RPMI8226 (cell line): Measurements from ENCODE around the gene CLPTM1L.
"Not testable (repeated sequence)": the region's sequence is repeated elsewhere in the genome, so short reads cannot be mapped to it uniquely, and the experiment has no call there.

Experiments
- DNase-seq: peaks from one replicate; pipeline ENCODE4 v3.0.0-alpha.2; 2015

Gene CLPTM1L

DNA sequence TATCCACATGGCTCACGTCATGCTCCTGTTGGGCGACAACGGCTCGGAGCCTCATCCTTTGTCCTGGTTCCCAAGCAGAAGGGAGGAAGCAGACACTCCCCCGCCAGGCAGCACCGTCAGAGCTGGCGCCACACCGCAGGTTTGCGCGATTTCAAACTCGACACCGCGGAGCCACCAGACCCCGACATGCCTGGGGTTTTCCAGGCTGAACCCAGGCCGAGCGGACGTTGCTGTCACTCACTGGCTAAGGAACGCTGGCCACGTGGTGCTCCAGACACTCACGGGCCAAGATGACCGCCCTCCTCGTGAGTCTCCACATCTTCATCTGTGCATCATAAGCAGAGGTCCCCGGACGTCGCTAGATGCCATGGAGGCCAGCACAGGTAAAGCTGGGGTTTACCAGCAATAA, 59.0 kb downstream of the CLPTM1L start:
- DNase-seq: no peak

DNA sequence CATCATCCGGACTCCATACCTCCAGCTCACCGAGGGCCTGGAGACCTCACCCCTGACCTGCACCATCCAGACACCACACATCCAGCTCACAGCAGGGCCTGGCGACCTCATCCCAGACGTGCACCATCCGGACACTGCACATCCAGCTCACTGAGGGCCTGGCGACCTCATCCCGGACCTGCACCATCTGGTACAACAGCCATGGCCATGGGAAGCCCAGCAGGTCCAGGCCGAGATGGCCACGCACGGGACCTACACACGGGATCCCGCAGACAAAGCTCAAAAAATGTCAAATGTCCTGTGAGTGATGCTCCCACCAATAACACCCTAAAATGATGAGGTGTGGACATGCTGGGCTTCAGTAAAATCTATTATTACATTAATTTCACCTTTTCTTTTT, 59.8 kb downstream of the CLPTM1L start:
- no peak for DNase-seq

DNA sequence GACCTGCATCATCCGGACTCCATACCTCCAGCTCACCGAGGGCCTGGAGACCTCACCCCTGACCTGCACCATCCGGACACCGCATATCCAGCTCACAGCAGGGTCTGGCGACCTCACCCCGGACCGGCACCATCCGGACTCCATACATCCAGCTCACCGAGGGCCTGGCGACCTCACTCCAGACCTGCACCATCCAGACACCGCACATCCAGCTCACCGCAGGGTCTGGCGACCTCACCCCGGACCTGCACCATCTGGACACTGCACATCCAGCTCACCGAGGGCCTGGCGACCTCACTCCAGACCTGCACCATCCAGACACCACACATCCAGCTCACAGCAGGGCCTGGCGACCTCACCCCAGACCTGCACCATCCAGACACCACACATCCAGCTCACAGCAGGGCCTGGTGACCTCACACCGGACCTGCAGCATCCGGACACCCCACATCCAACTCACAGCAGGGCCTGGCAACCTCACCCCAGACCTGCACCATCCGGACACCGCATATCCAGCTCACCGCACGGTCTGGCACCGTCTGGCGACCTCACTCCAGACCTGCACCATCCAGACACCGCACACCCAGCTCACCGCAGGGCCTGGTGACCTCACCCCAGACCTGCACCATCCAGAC, 60.4 kb downstream of the CLPTM1L start:
- not testable (repeated sequence) for DNase-seq

DNA sequence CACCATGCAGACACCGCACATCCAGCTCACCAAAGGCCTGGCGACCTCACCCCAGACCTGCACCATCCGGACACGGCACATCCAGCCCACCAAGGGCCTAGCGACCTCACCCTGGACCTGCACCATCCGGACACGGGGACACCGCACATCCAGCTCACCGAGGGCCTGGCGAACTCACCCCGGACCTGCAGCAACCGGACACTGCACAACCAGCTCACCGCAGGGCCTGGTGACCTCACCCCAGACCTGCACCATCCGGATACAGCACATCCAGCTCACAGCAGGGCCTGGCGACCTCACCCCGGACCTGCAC, 61.2 kb downstream of the CLPTM1L start:
- DNase-seq: not testable (repeated sequence)

DNA sequence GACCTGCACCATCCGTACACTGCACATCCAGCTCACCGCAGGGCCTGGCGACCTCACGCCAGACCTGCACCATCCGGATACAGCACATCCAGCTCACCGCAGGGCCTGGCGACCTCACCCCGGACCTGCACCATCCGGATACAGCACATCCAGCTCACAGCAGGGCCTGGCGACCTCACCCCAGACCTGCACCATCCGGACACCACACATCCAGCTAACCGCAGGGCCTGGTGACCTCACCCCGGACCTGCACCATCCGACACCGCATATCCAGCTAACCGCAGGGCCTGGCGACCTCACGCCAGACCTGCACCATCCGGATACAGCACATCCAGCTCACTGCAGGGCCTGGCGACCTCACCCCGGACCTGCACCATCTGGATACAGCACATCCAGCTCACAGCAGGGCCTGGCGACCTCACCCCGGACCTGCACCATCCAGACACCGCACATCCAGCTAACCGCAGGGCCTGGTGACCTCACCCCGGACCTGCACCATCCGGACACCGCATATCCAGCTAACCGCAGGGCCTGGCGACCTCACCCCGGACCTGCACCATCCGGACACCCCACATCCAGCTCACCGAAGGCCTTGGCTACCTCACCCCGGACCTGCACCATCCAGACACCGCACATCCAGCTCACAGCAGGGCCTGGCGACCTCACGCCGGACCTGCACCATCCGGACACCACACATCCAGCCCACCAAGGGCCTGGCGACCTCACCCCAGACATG, 61.7 kb downstream of the CLPTM1L start:
- DNase-seq: not testable (repeated sequence)

DNA sequence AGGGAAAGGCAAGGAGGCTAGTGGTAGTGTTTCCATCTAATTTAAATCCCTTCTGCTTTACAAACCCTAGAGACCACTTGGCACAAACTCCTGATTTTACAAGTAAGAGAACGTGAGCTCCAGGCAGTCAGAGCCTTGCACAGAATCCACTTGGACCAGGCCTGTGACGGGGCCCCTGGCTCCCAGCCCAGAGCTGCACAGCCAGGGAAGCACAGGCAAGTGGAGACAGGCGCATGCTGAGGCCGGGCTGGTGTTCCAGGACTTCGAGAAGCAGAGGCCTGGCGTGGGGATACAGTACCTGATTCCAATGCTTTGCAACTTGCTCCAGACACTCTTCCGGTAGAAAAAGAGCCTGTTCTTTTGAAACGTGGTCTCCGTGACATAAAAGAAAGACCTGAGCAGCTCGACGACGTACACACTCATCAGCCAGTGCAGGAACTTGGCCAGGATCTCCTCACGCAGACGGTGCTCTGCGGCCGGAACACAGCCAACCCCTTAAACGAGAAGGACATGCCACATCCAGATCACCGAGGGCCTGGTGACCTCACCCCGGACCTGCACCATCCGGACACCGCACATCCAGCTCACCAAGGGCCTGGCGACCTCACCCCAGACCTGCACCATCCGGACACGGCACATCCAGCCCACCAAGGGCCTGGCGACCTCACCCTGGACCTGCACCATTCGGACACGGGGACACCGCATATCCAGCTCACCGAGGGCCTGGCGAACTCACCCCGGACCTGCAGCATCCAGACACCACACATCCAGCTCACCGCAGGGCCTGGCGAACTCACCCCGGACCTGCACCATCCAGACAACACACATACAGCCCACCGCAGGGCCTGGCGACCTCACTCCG, 62.5 kb downstream of the CLPTM1L start:
- no peak for DNase-seq

DNA sequence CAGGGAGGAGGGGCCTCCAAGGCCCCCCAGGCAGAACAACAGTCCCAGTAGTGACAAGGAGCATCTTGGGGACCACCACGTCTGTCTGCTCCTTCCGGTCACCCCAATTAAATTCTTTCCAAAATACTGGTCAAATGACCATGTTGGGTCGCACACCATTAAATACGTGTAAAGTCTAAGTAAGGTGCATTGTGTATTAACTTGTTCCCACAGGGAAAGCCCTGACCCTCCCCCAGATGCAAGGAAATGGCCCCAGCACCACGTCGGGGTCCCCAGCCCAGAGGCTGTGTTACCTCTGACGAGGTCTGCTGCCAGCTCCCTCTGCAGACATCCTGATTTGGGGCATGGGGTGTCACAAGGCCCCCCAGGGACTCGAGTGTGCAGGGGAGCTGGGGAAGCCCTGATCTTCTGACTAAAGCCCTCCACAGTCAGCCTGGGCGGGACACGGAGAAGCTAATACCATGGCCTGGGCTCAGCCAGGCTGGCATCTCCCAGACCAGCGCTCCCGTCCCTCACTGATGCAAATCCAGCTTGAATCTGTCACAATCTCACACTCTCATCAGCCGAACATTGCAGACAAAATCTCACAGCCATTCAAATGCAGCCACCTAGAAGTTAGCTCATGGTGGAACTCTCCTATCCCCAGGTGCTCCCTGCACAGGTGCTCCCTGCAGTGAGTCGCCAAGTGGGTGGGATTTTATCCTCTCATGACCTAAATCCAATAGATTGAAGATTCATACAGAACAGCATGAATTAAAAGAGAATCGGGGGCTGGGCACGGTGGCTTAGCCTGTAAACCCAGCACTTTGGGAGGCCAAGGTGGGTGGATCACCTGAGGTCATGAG, 63.6 kb downstream of the CLPTM1L start:
- no peak for DNase-seq

DNA sequence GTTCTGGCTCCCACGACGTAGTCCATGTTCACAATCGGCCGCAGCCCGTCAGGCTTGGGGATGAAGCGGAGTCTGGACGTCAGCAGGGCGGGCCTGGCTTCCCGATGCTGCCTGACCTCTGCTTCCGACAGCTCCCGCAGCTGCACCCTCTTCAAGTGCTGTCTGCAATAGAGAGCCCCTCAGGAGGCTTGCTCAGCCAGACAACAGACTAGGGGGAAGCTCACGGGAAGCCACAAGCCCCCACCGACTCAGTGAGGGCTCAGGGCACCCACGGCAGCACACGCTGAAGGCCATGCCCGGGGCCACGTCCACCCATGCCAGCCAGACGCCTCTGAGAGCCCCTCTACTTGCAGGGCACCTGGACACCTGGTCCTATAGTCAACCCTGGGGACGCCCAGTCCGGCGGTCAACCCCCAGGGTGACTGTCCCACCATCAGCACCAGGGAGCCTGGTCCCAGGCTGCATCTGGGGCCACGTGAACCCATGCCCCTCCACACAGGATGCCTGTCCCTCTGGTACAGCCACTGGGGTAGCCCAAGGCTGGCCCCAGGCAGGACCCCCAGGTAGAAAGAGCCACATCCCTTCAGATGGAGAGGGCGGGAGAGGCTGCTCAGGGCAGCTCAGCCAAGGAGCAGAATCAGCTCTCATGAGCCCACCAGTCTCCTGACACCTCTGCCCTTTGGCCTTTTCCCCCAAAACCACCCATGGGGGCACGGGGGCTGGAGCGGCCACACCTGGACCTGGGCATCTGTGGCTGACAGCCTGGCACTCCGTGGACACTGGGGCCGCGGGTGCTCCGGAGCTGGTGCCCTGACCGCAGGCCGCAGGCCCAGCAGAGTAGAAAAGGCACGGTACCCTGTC, 64.5 kb downstream of the CLPTM1L start:
- DNase-seq: no peak

DNA sequence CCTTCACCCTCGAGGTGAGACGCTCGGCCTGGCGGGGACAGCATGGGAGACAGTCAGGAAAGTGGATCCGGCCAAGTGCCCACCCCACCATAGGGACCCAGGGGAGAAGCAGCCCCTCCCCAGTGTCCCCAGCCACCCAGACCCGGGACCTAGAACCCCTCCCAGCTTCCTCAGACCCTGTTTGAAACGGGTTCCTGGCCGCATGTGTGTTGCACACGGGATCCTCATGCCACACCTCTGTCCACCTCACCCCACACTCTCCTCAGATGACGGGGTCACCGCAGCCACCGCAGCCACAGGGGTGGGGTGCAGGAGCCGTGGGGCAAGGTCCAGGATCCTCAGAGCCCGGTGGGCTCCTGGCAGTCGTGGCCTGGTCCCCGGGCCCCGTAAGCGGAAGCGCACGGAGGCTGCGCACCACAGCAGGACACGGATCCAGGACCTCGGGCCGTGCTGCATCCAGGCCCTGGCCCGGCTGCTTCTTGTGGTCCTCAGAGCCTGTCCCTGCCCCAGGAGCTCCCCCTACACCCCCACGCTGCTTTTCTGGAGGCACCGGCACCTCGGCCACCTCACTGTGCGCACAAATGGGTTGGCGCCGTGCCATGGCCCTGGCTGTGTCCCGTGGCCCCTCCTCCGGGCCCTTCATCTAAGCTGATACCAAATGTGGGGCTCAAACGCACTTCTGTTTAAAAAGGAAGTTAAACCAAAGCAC, 65.3 kb downstream of the CLPTM1L start:
- no peak for DNase-seq

DNA sequence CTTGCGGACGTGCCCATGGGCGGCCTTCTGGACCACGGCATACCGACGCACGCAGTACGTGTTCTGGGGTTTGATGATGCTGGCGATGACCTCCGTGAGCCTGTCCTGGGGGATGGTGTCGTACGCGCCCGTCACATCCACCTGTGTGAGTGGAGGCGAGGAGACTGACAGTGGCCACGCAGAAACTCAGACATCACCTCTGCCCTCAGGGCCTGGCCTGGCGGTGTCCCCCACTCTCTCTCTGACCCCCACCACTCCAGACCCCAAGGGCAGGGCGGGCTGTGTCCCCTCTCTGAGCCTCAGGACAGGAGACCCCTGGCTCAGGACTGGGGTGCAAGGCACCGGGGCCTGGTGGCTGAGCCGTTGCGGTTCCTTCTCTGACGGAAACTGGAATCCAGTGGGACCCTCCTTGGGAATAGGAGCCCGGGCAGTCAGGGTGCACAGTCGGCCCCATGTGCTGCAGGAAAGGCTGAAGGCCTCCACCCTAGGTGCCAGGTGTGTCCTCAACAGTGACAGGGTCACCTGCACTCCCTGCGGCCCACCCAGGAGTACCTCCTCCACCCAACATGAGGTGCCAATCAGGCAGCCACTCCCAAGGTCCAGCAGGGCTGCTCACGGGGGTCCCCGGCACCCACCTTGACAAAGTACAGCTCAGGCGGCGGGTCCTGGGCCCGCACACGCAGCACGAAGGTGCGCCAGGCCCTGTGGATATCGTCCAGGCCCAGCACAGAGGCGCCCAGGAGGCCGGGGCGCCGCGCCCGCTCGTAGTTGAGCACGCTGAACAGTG, 66.0 kb downstream of the CLPTM1L start:
- no peak for DNase-seq

DNA sequence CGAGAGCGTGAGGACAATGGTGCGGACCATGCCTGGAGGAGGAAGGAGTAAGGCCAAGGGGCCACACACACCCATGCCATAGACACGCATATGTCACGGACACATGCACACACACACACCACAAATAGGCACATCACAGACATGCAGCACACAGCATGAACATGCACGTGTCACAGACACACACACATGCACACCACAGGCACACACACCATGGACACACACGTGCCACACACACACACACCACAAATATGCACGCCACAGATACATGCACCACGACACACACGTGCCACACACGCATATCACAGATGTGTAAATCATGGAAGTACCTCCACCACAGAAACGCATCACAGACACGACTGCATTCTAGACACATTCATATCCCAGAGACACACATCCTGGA, 66.7 kb downstream of the CLPTM1L start:
- DNase-seq: no peak

DNA sequence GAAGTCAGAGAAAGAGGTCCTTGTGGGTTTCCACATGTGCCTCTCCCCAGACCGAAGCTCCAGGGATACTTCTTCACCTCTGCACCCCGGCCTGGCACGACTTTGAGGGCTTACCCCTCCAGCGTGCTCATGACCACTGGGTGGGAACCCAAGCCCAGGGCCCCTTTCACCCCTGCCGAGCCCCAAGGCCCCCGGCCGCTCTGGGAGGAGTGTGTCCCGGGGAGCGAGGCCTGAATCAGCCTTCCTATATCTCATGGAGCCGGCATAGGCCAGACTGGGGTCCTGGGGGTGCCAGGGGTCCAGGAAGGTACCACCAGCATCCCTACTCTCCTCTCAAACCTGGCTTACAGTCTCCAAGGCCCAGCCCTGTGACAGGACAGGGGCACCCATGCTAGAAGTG, 67.1 kb downstream of the CLPTM1L start:
- DNase-seq: no peak

DNA sequence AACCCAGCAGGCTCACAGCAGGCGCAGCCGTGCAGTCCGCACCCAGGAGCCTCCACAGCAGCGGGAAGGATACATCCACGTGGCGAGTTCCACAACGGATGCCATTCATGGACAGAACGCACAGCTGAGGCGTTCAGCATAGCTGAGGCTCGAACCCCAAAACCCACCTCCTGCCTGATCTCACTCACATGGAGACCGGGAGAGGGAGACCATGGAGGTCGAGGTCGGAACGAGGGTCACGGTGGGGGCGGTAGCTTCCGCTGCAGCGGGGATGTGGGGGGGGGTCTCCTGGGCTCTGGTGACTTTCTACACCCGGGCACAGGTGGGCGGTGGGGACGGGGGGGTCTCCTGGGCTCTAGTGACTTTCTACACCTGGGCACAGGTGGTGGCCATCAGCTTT, 67.6 kb downstream of the CLPTM1L start:
- no peak for DNase-seq

DNA sequence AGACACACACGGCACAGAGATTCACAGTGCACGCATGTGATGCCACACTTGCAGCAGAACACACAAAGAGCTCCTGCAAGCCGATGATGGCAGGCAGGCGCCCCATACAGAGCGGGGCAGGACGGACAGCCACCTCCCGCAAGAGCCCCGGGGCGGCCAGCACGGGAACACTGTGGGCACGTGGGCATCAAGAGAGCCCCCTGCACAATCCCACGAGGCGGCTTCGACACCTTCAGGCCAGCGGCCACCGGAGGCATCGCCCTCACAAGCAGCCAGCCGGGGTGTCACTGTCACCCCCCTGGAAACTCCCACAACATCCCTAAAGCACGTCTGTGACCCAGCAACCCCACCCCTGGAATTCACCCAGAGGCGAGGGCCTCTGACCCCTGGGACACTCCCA, 68.0 kb downstream of the CLPTM1L start:
- DNase-seq: no peak

DNA sequence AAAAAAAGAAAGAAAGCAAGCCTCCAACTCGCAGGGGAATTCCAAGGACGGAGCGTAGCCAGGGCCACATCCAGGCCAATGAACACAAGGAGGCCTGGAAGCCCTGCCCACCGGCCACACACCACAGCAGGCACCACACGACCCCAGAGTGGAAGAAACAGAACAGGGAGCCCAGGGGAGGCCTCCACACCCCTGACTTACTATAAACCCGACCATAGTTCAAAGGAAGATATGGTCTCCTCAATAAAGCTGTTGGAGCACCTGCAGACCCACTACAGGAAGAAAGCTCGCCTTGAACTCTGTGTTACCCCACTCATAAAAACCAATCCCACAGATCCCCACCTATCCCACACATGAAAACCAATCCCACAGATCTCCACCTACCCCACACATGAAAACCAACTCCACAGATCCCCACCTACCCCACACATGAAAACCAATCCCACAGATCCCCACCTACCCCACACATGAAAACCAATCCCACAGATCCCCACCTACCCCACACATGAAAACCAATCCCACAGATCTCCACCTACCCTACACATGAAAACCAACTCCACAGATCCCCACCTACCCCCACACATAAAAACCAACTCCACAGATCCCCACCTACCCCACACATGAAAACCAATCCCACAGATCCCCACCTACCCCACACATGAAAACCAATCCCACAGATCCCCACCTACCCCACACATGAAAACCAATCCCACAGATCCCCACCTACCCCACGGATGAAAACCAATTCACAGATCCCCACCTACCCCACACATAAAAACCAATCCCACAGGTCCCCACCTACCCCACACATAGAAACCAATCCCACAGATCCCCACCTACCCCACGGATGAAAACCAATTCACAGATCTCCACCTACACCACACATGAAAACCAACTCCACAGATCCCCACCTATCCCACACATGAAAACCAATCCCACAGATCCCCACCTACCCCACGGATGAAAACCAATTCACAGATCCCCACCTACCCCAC, 69.2 kb downstream of the CLPTM1L start:
- DNase-seq: not testable (repeated sequence)

DNA sequence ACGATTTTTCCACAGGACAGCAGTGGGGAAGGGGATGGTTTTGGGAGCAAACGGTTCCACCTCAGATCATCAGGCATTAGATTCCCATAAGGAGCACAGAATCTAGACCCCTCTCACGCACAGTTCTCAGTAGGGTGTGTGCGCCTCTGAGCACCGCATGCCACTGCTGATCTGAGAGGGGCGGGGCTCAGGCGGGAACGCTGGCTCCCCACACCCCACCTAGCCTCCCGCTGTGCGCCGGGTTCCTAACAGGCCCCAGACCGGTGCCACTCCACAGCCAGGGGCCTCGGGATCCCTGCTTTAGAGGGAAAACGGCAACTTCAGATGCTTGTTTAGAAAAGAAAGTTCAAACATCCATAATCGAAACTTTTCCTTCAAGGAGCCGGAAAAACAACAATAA, 70.4 kb downstream of the CLPTM1L start:
- no peak for DNase-seq

DNA sequence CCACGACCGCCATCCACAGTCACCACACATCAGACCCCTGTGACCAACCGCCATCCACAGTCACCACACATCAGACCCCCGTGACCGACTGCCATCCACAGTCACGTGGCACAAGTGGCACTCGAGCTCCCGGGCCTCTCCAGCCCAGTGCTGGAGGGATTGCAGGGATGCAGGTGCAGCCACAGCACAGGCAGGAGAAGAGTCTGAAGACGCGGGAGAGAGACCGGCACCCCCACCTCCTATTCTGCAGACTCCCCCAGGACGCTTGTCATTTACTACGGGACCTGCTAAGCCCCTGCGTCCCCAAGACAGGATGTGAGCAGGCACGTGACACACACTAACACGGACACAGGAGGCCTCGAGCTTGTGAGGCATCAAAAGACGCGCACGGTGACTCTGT, 71.2 kb downstream of the CLPTM1L start:
- DNase-seq: no peak

DNA sequence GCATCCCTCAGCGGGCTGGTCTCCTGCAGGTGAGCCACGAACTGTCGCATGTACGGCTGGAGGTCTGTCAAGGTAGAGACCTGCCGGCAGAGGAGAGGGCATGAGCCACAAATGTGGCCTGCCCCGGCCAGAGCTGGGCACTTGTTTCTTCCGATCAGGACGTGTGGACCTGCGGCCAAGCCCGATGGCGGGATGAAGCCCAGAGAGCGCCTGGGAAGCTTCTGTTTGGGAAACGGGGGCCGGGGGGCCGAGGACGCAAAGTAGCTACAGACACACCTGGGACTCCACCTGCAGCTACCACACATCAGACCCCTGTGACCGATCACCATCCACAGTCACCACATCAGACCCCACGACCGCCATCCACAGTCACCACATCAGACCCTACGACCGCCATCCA, 72.7 kb downstream of the CLPTM1L start:
- no peak for DNase-seq
